Spinal cord (tissue), 10 donors: ENCODE data around the gene GRIFIN. TPM values are rescaled to one million over a fixed set of nuclear protein-coding genes. Genes with fewer than 3 reads are reported as not detected.

Source experiments
- DNase-seq, 6 donors: peaks; one replicate each; pipeline versions ENCODE4 v3.0.0 to v3.0.0-alpha.2; 2013 to 2015; ENCODE audit warnings: low spot score in 6 of 6, low read depth in 4 of 6
- H3K27ac ChIP-seq: one replicate; pipeline ENCODE4 v1.5.1; 2013; ENCODE audit warnings: low read depth, low read length, control low read depth
- H3K27me3 ChIP-seq: one replicate; pipeline ENCODE4 v1.6.1; 2013; ENCODE audit warnings: low read length; ENCODE audit not compliant: control insufficient read depth, insufficient read depth
- H3K36me3 ChIP-seq: one replicate; pipeline ENCODE4 v1.6.1; 2013; ENCODE audit warnings: low read length; ENCODE audit not compliant: control insufficient read depth, insufficient read depth
- H3K4me1 ChIP-seq: one replicate; pipeline ENCODE4 v1.6.1; 2013; ENCODE audit warnings: low read length; ENCODE audit not compliant: control insufficient read depth, insufficient read depth
- H3K4me3 ChIP-seq: one replicate; pipeline ENCODE4 v1.5.1; 2013; ENCODE audit warnings: low read depth, low read length, control low read depth
- H3K9me3 ChIP-seq: one replicate; pipeline ENCODE4 v1.6.1; 2013; ENCODE audit warnings: low read length; ENCODE audit not compliant: control insufficient read depth, insufficient read depth
- WGBS: methylation state at CpG from one replicate; pipeline ENCODE4 v1.1.5; 2013; ENCODE audit warnings: missing lambda C conversion rate; ENCODE audit not compliant: insufficient coverage; 5-methylcytosine and 5-hydroxymethylcytosine counted together
- long read RNA-seq, 4 donors: transcript quantifications; one replicate each; lab custom pipeline, GENCODE V29; 2026
- polyA plus RNA-seq, 2 donors: library from polyadenylated mRNA; unstranded; fragments of 120-200 nt; gene quantifications; one replicate each; pipeline ENCODE4 v1.2.1, GENCODE V29; 2013; ENCODE audit not compliant: insufficient read length in 2 of 2
- total RNA-seq, 2 donors: library from RNA; depleted of rRNA in 1 of 2; stranded (reverse); fragments of 120-200 nt in 1 of 2; fragments of >200 nt in 1 of 2; gene quantifications; one replicate each; pipeline versions ENCODE4 v1.2.3 to v1.2.4, GENCODE V29; 2013 to 2014
- donor health status: healthy.

GRIFIN gene, protein sequence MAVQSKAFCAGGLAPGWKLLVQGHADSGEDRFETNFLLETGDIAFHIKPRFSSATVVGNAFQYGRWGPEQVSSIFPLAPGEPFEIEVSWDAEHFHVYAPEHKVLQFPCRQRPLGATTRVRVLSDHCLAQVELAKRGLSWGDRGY
- not detected for total RNA-seq
- polyA plus RNA-seq: under 1 TPM in 1 of 2 donors, not detected in 1; 0.41 TPM
- long read RNA-seq, donor 1: 0 reads
- long read RNA-seq, donor 2: 0 reads
- long read RNA-seq, donor 3: 0 reads
- long read RNA-seq, donor 4: 0 reads

- no peak for DNase-seq
- Histone ChIP-seq H3K9me3 (no peaks in the 10 kb centered on the region), H3K27ac (no peak within 1 kb of the TSS), H3K4me3 (no peak within 1 kb of the TSS), H3K36me3 (peaks cover 12% of the 10 kb centered on the region), H3K27me3 (no peaks in the 10 kb centered on the region), H3K4me1 (peaks cover 40% of the 10 kb centered on the region)
- 43% methylated on average over 2 of the region's 16 CpGs for WGBS
Measured at GRCh38 chr7:2476298-2476697, at the start of gene GRIFIN. Gene GRIFIN, minus strand, starts transcription at chr7:2476398. Its CDS starts 15 bp downstream, at chr7:2476383.

DNA sequence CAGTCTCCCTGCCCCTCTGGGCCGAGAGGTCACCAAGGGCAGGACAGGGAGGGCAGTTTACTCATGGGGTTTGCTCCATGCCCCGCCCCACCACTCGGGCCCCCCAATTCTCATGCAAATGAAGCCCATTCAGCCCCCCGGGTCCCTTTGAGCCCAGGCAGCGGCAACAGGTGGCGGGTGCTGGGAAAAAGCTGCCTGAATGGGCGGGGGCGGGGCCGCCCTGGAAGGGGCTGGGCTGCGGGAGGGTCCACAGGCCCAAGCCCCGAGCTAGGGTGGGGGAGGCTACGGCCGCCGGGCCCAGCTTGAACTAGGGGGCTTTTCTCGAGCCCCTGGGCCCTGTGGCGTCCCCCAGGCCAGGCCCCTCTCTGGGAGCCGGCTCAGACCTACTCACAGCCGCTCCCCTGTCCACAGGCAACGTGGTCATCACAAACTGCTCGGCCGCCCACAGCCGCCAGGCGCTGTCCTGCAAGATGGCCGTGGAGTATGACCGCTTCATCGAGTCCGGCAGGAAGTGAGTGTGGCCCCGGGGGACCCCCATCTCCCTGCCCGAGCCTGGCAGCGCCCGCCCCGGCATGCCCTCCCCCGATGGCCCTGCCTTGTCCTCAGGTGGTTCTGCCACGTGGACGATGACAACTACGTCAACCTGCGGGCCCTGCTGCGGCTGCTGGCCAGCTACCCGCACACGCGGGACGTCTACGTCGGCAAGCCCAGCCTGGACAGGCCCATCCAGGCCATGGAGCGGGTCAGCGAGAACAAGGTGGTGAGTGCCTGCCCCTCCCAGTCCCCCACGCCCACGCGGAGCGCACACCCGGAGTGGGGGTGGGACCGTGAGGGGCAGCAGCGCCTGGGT is 48.8 kb upstream of the GRIFIN start:
- H3K4me1 ChIP-seq: peaks cover 99% of the 10 kb centered on the region
- peak in 2 of 6 donors; percentile 64 to 69 for DNase-seq
- H3K27me3 ChIP-seq: peaks cover 26% of the 10 kb centered on the region
- H3K9me3 ChIP-seq: no peaks in the 10 kb centered on the region
- peaks cover 66% of the 10 kb centered on the region for H3K36me3 ChIP-seq
- H3K27ac ChIP-seq: peak overlapping the region; percentile 53
- 49% methylated on average over 43 of the region's 53 CpGs for WGBS
- H3K4me3 ChIP-seq: peak overlapping the region; percentile 1

GRCh38 chr7:2523941-2524807 is 48.0 kb upstream of the GRIFIN start:
- Histone ChIP-seq H3K4me3 (peak overlapping the region; percentile 1), H3K27ac (peak overlapping the region; percentile 58), H3K9me3 (no peaks in the 10 kb centered on the region), H3K4me1 (peaks cover 92% of the 10 kb centered on the region), H3K36me3 (peaks cover 59% of the 10 kb centered on the region), H3K27me3 (peaks cover 26% of the 10 kb centered on the region)
- WGBS: 33% methylated on average over 43 of the region's 51 CpGs
- peak in 4 of 6 donors; percentile 65 to 89 (median 80) for DNase-seq

- Histone ChIP-seq H3K4me3 (peak overlapping the region; percentile 65), H3K27me3 (peaks cover 30% of the 10 kb centered on the region), H3K9me3 (no peaks in the 10 kb centered on the region), H3K4me1 (peaks cover 91% of the 10 kb centered on the region), H3K36me3 (peaks cover 52% of the 10 kb centered on the region), H3K27ac (peak overlapping the region; percentile 58)
- DNase-seq: peak in 2 of 6 donors; percentile 38 to 48
- 25% methylated on average over 21 of the region's 22 CpGs for WGBS
Measured at GRCh38 chr7:2523461-2523936, 47.3 kb upstream of the GRIFIN start.

DNA sequence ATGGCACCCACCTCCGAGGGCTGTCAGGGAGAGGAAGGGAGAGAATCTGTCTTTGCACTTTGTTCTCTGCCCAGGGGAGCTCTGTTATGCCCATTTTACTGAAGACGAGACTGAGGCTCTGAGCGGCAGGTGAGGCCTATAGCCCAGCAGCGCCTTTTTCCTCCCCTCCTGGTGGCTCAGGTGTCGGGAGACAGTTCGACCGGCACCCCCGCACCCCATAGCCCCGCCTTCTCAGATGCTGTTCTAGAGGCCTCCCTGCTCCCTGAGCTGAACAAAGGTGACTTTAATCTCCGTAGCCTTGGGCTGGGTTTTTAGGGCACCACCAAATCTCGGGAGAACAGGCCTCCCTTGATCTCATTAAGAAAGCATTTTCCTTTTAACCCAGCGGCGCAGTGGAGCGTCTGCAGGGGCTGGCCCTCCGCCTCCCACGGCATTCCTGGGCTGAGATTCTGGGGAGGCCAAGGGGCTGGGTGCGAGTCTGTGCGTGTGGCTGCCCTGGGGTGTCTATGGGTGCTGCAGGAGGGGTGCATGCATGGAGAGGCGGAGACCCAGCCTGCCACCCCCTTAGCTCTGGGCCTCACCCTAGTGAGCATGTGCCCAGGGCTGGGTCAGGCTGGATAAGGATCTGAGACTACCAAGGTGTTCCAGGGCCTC is 46.7 kb upstream of the GRIFIN start:
- peak overlapping the region; percentile 65 for H3K4me3 ChIP-seq
- peaks cover 35% of the 10 kb centered on the region for H3K27me3 ChIP-seq
- H3K9me3 ChIP-seq: no peaks in the 10 kb centered on the region
- WGBS: 42% methylated on average over 19 of the region's 19 CpGs
- H3K27ac ChIP-seq: peak overlapping the region; percentile 58
- H3K36me3 ChIP-seq: peaks cover 47% of the 10 kb centered on the region
- H3K4me1 ChIP-seq: peaks cover 91% of the 10 kb centered on the region
- no peak for DNase-seq

- H3K9me3 ChIP-seq: no peaks in the 10 kb centered on the region
- peaks cover 40% of the 10 kb centered on the region for H3K36me3 ChIP-seq
- DNase-seq: no peak
- peaks cover 91% of the 10 kb centered on the region for H3K4me1 ChIP-seq
- H3K4me3 ChIP-seq: peak overlapping the region; percentile 65
- peaks cover 35% of the 10 kb centered on the region for H3K27me3 ChIP-seq
- 22% methylated on average over 10 of the region's 17 CpGs for WGBS
- peak overlapping the region; percentile 58 for H3K27ac ChIP-seq
Measured at GRCh38 chr7:2521952-2522591, 45.9 kb upstream of the GRIFIN start.

DNA sequence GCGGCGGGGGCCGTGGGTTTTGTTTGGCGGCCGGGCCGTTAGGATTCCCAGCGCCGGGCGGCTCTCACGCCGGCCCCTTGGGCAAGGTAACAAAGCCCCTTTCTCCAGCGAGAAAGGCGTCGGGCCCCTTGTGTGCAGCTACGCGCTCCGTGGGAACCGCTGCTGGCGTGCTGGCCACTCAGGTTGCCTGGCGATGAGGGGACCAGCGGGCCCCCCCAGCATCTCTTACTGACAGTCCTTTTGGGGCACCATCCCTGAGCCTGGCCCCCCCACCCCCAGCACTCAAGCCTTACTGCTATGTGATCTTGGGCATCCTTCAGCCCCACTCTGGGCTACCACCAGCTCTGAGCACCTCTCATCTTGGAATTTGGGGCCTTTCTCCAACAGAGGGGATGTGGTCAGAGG is 45.1 kb upstream of the GRIFIN start:
- peaks cover 91% of the 10 kb centered on the region for H3K4me1 ChIP-seq
- peak overlapping the region; percentile 65 for H3K4me3 ChIP-seq
- H3K27me3 ChIP-seq: peaks cover 35% of the 10 kb centered on the region
- WGBS: 5% methylated on average over 21 of the region's 21 CpGs
- DNase-seq: peak in 1 of 6 donors; percentile 38
- peaks cover 33% of the 10 kb centered on the region for H3K36me3 ChIP-seq
- peak overlapping the region; percentile 58 for H3K27ac ChIP-seq
- H3K9me3 ChIP-seq: no peaks in the 10 kb centered on the region

- DNase-seq: no peak
- Histone ChIP-seq H3K36me3 (peaks cover 27% of the 10 kb centered on the region), H3K9me3 (no peaks in the 10 kb centered on the region), H3K4me3 (peak overlapping the region; percentile 65), H3K4me1 (peaks cover 91% of the 10 kb centered on the region), H3K27me3 (peaks cover 35% of the 10 kb centered on the region), H3K27ac (peak overlapping the region; percentile 58)
- 15% methylated on average over 7 of the region's 12 CpGs for WGBS
Measured at GRCh38 chr7:2520761-2521290, 44.6 kb upstream of the GRIFIN start.
